Psoas muscle (tissue), 8 donors: Measurements from ENCODE around the gene LSP1. TPM values are rescaled to one million over a fixed set of nuclear protein-coding genes. Genes with fewer than 3 reads are reported as not detected.

Experiments
- ATAC-seq, 4 donors: fragments of 200-7000 bp; cut with Tn5 transposase; one replicate each; pipeline ENCODE4 v1.9.1; 2020; ENCODE audit warnings: moderate library complexity in 3 of 4, mild to moderate bottlenecking in 2 of 4
- DNase-seq, 2 donors: peaks; one replicate each; pipeline ENCODE4 v3.0.0-alpha.2; 2020
- H3K27ac ChIP-seq: fragments of 200-600 bp; one replicate; pipeline ENCODE4 v1.8.0; 2022
- H3K27me3 ChIP-seq, 3 donors: fragments of 200-600 bp in 1 of 3; one replicate each; pipeline versions ENCODE4 v1.6.1 to v1.8.0; 2013 to 2022; ENCODE audit warnings: low read length in 2 of 3, mild to moderate bottlenecking in 2 of 3, moderate library complexity in 1 of 3; ENCODE audit not compliant: insufficient read depth in 3 of 3
- H3K36me3 ChIP-seq, 2 donors: fragments of 200-600 bp in 1 of 2; one replicate each; pipeline versions ENCODE4 v1.6.1 to v1.8.0; 2013 to 2022; ENCODE audit warnings: low read depth in 1 of 2, mild to moderate bottlenecking in 1 of 2, moderate library complexity in 1 of 2; ENCODE audit not compliant: insufficient read depth in 1 of 2
- H3K4me1 ChIP-seq: fragments of 200-600 bp; one replicate; pipeline ENCODE4 v1.8.0; 2022
- H3K4me3 ChIP-seq: fragments of 200-600 bp; one replicate; pipeline ENCODE4 v1.8.0; 2022; ENCODE audit warnings: mild to moderate bottlenecking
- H3K9me3 ChIP-seq: fragments of 200-600 bp; one replicate; pipeline ENCODE4 v1.8.0; 2022
- WGBS, 3 donors: extraction: QIAGEN DNeasy Blood & Tissue Kit; methylation state at CpG; one replicate each; pipeline versions ENCODE4 v1.1.6 to v1.1.7; 2013; 5-methylcytosine and 5-hydroxymethylcytosine counted together
- intact Hi-C, 2 donors: fragments of 100-400 bp; cut with DNase I; formaldehyde crosslinking; loops; one replicate each; pipeline versions ENCODE4 v1.11.0 to v1.14.2; 2022
- polyA plus RNA-seq, 3 donors: library from polyadenylated mRNA; stranded (reverse); fragments of 200-250 nt; gene quantifications; one replicate each; pipeline ENCODE4 v1.2.3, GENCODE V29; 2013
- total RNA-seq, 4 donors: library from RNA; stranded (reverse); fragmentation: NEBNext Ultra II Directional in 2 of 4; extraction: Animal tissue kit (Norgen Biotek cat#: 25700) in 2 of 4; gene quantifications; one replicate each; pipeline versions ENCODE4 v1.2.1 to v1.2.4, GENCODE V29; 2021 to 2023
- TF ChIP-seq, protein P1 (sequence below): fragments of 200-600 bp; IDR thresholded peaks from one replicate; pipeline ENCODE4 v1.8.0; 2022; ENCODE audit warnings: antibody characterized with exemption
- donor health status: healthy with polysubstance abuse.
- donor health status: DM: no; HTN: no; CAD: no; lungs with moderate emphysema.
- donor health status: Bipolar disorder and iron deficiency.
- donor health status: healthy.
- donor health status: DM: yes; HTN: yes; CAD: no.
- donor health status: DM: no; HTN: no; CAD: no.
- donor health status: DM: no; HTN: no; CAD: no.
- donor health status: DM: yes; HTN: yes; CAD: no.

Gene LSP1
- total and polyA plus RNA-seq, 7 donors: 7.5 to 27.1 (median 14.4) TPM

DNA sequence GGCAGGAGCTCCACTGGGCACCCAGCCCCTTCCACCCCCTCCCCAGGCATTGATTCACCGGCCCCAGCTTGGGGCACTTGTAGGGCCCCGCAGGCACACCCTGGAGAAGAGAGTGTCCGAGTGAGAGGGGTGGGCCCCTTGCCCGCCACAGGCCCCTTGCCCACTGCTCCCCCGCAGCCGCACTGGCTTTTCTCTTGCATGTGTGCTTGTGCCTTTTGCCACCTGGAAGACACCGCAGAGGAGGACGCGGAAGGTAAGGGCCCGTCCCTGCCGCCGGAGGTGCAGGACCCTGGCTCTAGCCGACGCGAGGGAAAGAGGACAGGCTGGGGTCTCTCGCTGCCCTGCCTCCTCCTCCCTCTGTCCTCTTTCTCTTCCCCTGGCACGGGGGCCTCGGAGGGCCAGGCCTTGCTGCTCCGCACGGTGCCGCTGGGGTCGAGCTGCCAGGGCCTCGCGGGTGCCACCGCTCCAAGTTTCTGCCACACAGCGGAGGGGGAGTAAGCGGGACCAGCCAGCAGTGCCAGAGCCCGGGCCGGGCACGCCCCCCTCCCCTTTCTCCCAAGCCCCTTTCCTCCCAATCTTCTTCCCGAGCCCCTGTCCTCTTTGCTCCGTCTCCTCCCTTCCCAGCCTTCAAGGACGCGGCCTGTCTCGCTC is 76.1 kb downstream of the LSP1 start:
- 71 to 88% (median 80%) methylated on average over 19 to 35 of the region's 35 CpGs for WGBS, 3 donors
- ATAC-seq: peak in 1 of 4 donors; percentile 1
- peak overlapping the region; percentile 4 for H3K4me3 ChIP-seq
- peak in 1 of 2 donors; percentile 60 for DNase-seq
- intact Hi-C loops: no loop called here
- H3K9me3 ChIP-seq: no peaks in the 10 kb centered on the region
- no peaks in the 10 kb centered on the region for H3K27me3 ChIP-seq
- H3K36me3 ChIP-seq: peaks cover 0 to 81% of the 10 kb centered on the region in 2 donors
- peak overlapping the region; percentile 53 for H3K27ac ChIP-seq
- peaks cover 43% of the 10 kb centered on the region for H3K4me1 ChIP-seq
- TF ChIP-seq, protein P1, sequence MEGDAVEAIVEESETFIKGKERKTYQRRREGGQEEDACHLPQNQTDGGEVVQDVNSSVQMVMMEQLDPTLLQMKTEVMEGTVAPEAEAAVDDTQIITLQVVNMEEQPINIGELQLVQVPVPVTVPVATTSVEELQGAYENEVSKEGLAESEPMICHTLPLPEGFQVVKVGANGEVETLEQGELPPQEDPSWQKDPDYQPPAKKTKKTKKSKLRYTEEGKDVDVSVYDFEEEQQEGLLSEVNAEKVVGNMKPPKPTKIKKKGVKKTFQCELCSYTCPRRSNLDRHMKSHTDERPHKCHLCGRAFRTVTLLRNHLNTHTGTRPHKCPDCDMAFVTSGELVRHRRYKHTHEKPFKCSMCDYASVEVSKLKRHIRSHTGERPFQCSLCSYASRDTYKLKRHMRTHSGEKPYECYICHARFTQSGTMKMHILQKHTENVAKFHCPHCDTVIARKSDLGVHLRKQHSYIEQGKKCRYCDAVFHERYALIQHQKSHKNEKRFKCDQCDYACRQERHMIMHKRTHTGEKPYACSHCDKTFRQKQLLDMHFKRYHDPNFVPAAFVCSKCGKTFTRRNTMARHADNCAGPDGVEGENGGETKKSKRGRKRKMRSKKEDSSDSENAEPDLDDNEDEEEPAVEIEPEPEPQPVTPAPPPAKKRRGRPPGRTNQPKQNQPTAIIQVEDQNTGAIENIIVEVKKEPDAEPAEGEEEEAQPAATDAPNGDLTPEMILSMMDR: no peak

DNA sequence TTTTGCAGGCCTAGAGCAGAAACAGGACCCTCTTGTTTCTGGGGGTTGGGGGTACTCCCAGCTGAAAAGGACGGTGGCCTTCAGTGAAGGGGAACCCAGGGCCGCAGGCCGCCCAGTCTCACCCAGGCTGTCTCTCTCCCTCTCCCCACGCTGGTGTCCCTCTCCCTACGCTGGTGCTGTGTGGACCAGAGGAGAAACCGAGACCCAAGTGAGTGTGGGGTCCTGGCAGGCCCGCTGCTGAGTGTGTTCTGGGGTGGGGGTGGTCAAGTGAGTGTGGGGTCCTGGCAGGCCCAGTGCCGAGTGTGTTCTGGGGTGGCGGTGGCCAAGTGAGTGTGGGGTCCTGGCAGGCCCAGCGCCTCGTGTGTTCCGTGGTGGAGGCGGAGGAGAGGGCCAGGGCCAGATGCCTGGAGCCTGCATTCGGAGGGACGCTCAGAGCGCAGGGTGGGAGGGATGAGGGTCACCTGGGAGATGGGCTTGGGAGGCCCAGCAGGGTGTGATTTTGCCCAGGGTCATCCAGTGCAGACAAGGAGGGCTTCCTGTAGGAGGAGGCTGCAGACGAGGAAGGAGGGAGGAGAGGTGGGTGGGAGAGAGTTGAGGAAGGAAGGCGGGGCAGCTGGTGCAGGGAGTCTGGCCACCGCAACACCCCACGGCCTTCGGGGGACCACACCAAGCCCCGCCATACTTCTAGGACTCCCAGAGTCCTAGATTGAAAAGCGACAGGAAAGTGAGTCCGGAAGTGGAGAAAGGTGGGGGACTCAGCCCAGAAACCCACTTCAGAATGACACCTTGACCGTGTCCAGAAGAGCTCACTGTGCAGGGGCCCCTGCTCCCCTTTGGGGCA is 77.0 kb downstream of the LSP1 start:
- Histone ChIP-seq H3K9me3 (no peaks in the 10 kb centered on the region), H3K4me3 (no peak overlapping the region), H3K27ac (peak overlapping the region; percentile 53), H3K36me3 (peaks cover 0 to 81% of the 10 kb centered on the region in 2 donors), H3K4me1 (peaks cover 37% of the 10 kb centered on the region), H3K27me3 (no peaks in the 10 kb centered on the region)
- TF ChIP-seq, protein P1: no peak
- DNase-seq: peak in 1 of 2 donors; percentile 47
- ATAC-seq: no peak
- intact Hi-C loops: no loop called here
- 74 to 83% (median 81%) methylated on average over 23 to 25 of the region's 25 CpGs for WGBS, 3 donors

DNA sequence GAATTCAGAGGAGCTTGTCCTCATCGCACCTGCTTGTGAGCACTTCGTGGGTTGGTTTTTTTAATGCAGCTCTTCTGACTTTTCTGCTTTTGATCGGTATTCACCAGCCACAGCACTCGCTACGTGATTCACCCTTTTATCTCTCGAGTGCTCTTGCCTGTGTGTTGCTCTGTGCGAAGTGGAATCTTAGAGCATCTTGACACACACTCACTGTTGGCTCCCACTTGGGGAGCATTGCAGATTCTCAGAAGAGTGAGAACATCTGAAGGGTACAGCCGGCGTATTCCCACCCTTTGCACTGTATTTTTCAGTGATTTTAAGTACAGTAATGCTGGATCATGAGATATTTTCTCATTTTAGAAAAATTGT is 77.6 kb downstream of the LSP1 start:
- Histone ChIP-seq H3K4me1 (peaks cover 30% of the 10 kb centered on the region), H3K9me3 (no peaks in the 10 kb centered on the region), H3K4me3 (no peak overlapping the region), H3K27me3 (no peaks in the 10 kb centered on the region), H3K36me3 (peaks cover 0 to 86% of the 10 kb centered on the region in 2 donors), H3K27ac (peak overlapping the region; percentile 53)
- WGBS, 3 donors: 57 to 82% (median 60%) methylated on average over 9 of the region's 9 CpGs
- TF ChIP-seq, protein P1: no peak
- ATAC-seq: peak in 1 of 4 donors; percentile 11
- intact Hi-C loops: no loop called here
- DNase-seq: peak in 1 of 2 donors; percentile 24

DNA sequence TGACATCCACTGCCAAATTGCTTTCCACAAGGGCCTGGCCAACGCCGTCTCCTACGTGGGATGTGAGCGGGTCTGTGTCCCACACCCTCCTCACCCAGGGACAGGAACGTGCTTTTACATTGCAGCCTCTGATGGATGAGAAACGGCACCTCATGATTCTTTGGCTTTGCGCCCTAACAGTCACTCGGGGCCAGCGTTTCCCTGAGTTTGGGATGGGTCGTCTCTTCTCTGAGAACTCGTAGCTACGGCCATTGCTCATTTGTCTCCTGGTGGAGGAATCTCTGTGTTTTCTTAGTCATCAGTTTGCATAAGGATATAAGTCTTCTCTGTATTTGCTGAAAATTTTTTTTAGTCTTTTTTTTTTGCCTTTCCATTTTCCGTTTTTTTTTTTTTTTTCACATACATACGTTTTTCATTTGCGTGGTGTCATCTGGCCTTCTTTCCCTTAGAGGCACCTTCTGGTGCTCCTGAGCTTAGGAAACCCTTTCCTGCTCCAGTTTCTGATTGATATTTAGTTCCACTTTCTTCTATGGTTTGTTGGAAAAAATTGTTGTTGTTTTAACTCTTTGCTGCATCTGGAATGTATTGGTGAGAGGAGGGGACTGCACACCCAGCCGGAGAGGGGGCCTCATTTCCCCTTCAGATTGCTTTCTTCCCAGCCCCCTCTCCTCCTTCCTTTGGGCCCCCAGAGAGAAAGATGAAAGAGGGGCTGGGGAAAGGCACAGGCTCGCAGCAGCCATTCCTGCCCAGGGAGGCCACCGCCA is 78.6 kb downstream of the LSP1 start:
- DNase-seq: peak; percentile 70 to 76
- H3K27ac ChIP-seq: peak overlapping the region; percentile 53
- 45 to 55% (median 50%) methylated on average over 18 of the region's 18 CpGs for WGBS, 3 donors
- peak in 2 of 4 donors; percentile 14 to 27 for ATAC-seq
- intact Hi-C loops: no loop called here
- H3K4me3 ChIP-seq: no peak overlapping the region
- H3K4me1 ChIP-seq: peaks cover 21% of the 10 kb centered on the region
- H3K27me3 ChIP-seq: no peaks in the 10 kb centered on the region
- TF ChIP-seq, protein P1: no peak
- peaks cover 0 to 86% of the 10 kb centered on the region in 2 donors for H3K36me3 ChIP-seq
- H3K9me3 ChIP-seq: no peaks in the 10 kb centered on the region
